H1 (cell line): ENCODE results near the gene CHMP6. TPM values are rescaled to one million over a fixed set of nuclear protein-coding genes. Genes with fewer than 3 reads are reported as not detected.

Source experiments
- CTCF ChIA-PET: fragments of 300-600 bp; sonication (Branson Sonifier 250); formaldehyde crosslinking; loops from one replicate; lab custom pipeline; 2021; ENCODE audit not compliant: partially characterized antibody; lab: Charles Lee
- POLR2A ChIA-PET: fragments of 300-600 bp; sonication (Branson Sonifier 250); formaldehyde crosslinking; loops from one replicate; lab custom pipeline; 2021; ENCODE audit warnings: inconsistent platforms; ENCODE audit not compliant: partially characterized antibody; lab: Charles Lee
- DNase-seq, 2 experiments: peaks; one replicate each; pipeline versions ENCODE4 v3.0.0 to v3.0.0-alpha.2; 2010 to 2022; ENCODE audit warnings: low spot score in 2 of 2, low read depth in 1 of 2, mixed read lengths in 1 of 2
- FAIRE-seq: peaks from 2 replicates; lab custom pipeline; 2011; peaks lifted over from hg19 to GRCh38; lab: Jason Lieb, UNC
- H2AFZ ChIP-seq: 2 replicates; pipeline ENCODE4 v1.8.1; 2012; ENCODE audit warnings: low read length, inconsistent platforms
- H2AK5ac ChIP-seq: 2 replicates; pipeline ENCODE4 v1.6.1; 2013; ENCODE audit warnings: low read depth, low read length
- H2BK120ac ChIP-seq: replicated peaks from 2 replicates; pipeline ENCODE3; 2013; ENCODE audit warnings: low read depth, low read length, inconsistent platforms
- H2BK12ac ChIP-seq: 2 replicates; pipeline ENCODE4 v1.6.1; 2013; ENCODE audit warnings: low read depth, low read length
- H2BK15ac ChIP-seq: 2 replicates; pipeline ENCODE4 v1.6.1; 2013; ENCODE audit warnings: low read length
- H2BK20ac ChIP-seq: 2 replicates; pipeline ENCODE4 v1.6.1; 2013; ENCODE audit warnings: low read length
- H2BK5ac ChIP-seq: 2 replicates; pipeline ENCODE4 v1.6.1; 2013; ENCODE audit warnings: low read depth, low read length
- H3K14ac ChIP-seq: 2 replicates; pipeline ENCODE4 v1.6.1; 2013; ENCODE audit warnings: inconsistent platforms; ENCODE audit not compliant: insufficient read length
- H3K18ac ChIP-seq: 2 replicates; pipeline ENCODE4 v1.6.1; 2013; ENCODE audit warnings: low read length; ENCODE audit errors: extremely low read depth
- H3K23ac ChIP-seq: 2 replicates; pipeline ENCODE4 v1.6.1; 2013; ENCODE audit warnings: inconsistent platforms; ENCODE audit not compliant: insufficient read length
- H3K23me2 ChIP-seq: 2 replicates; pipeline ENCODE4 v1.6.1; 2013; ENCODE audit warnings: low read depth, low read length
- H3K27ac ChIP-seq: 2 replicates; pipeline ENCODE4 v1.6.1; 2011; ENCODE audit warnings: low read depth, low read length, inconsistent platforms
- H3K27me3 ChIP-seq, 4 experiments: replicated peaks in 1 of 4; 1 replicate in 1 of 4; 2 replicates in 3 of 4; pipeline versions ENCODE4 v1.6.1 to v1.8.1; 2011 to 2013; ENCODE audit warnings: low read length in 3 of 4, mild to moderate bottlenecking in 3 of 4, inconsistent platforms in 2 of 4, mixed read lengths in 2 of 4, moderate library complexity in 1 of 4; ENCODE audit not compliant: control insufficient read depth in 3 of 4, insufficient read depth in 3 of 4; ENCODE audit errors: extremely low read depth in 1 of 4
- H3K36me3 ChIP-seq, 4 experiments: 2 replicates each; pipeline versions ENCODE4 v1.6.1 to v1.8.1; 2011 to 2013; ENCODE audit warnings: mild to moderate bottlenecking in 4 of 4, low read length in 3 of 4, moderate library complexity in 2 of 4, control low read depth in 1 of 4, inconsistent platforms in 1 of 4; ENCODE audit not compliant: insufficient read depth in 4 of 4, control insufficient read depth in 2 of 4
- H3K4ac ChIP-seq: replicated peaks from 2 replicates; pipeline ENCODE3; 2013; ENCODE audit warnings: low read length, low read depth, mixed read lengths, inconsistent platforms; ENCODE audit not compliant: insufficient read length
- H3K4me1 ChIP-seq, 4 experiments: replicated peaks in 1 of 4; 1 replicate in 1 of 4; 2 replicates in 3 of 4; pipeline versions ENCODE4 v1.6.1 to v1.8.1; 2011 to 2013; ENCODE audit warnings: low read length in 3 of 4, inconsistent platforms in 2 of 4, mixed read lengths in 1 of 4; ENCODE audit not compliant: insufficient read depth in 4 of 4, control insufficient read depth in 3 of 4
- H3K4me2 ChIP-seq, 2 experiments: 2 replicates each; pipeline versions ENCODE4 v1.6.1 to v1.8.1; 2011 to 2013; ENCODE audit warnings: low read depth in 2 of 2, low read length in 2 of 2, control low read depth in 1 of 2, inconsistent platforms in 1 of 2, mild to moderate bottlenecking in 1 of 2; ENCODE audit not compliant: insufficient read depth in 1 of 2
- H3K4me3 ChIP-seq, 4 experiments: fragments of 200-600, 300-600 bp in 1 of 4; sonication (generic), shearing (Covaris generic), sonication (Bioruptor Twin) in 1 of 4; 2 replicates each; pipeline versions ENCODE4 v1.5.1 to v1.8.1; 2011 to 2016; ENCODE audit warnings: low read length in 4 of 4, low read depth in 3 of 4, control low read depth in 2 of 4, inconsistent platforms in 2 of 4, mild to moderate bottlenecking in 2 of 4, mixed read lengths in 1 of 4, moderate library complexity in 1 of 4; ENCODE audit not compliant: insufficient read depth in 2 of 4; ENCODE audit errors: extremely low read depth in 1 of 4
- H3K56ac ChIP-seq: replicated peaks from 2 replicates; pipeline ENCODE3; 2013; ENCODE audit warnings: low read depth, mild to moderate bottlenecking, mixed read lengths, low read length, inconsistent platforms; ENCODE audit not compliant: insufficient read length
- H3K79me1 ChIP-seq: 2 replicates; pipeline ENCODE4 v1.6.1; 2013; ENCODE audit warnings: low read depth, low read length, control low read depth
- H3K79me2 ChIP-seq, 2 experiments: 2 replicates each; pipeline versions ENCODE4 v1.6.1 to v1.8.1; 2012 to 2013; ENCODE audit warnings: low read length in 2 of 2, mild to moderate bottlenecking in 2 of 2, inconsistent platforms in 1 of 2; ENCODE audit not compliant: insufficient read depth in 2 of 2, control insufficient read depth in 1 of 2
- H3K9ac ChIP-seq, 4 experiments: replicated peaks in 1 of 4; 1 replicate in 1 of 4; 2 replicates in 3 of 4; pipeline versions ENCODE4 v1.6.1 to v1.8.1; 2011 to 2013; ENCODE audit warnings: low read depth in 3 of 4, low read length in 3 of 4, control low read depth in 2 of 4, mild to moderate bottlenecking in 2 of 4, moderate library complexity in 2 of 4, inconsistent platforms in 1 of 4; ENCODE audit errors: extremely low read depth in 1 of 4
- H3K9me3 ChIP-seq, 2 experiments: 2 replicates each; pipeline versions ENCODE4 v1.6.1 to v1.8.1; 2012 to 2013; ENCODE audit warnings: mild to moderate bottlenecking in 2 of 2, moderate library complexity in 2 of 2, control low read depth in 1 of 2, inconsistent platforms in 1 of 2, low read depth in 1 of 2, low read length in 1 of 2, mixed read lengths in 1 of 2; ENCODE audit not compliant: insufficient read depth in 2 of 2
- H4K20me1 ChIP-seq, 2 experiments: replicated peaks in 1 of 2; 2 replicates each; pipeline versions ENCODE3 to v1.8.1; 2011 to 2013; ENCODE audit warnings: inconsistent platforms in 2 of 2, low read length in 2 of 2, mild to moderate bottlenecking in 1 of 2; ENCODE audit not compliant: insufficient read depth in 2 of 2, control insufficient read depth in 1 of 2
- H4K5ac ChIP-seq: 2 replicates; pipeline ENCODE4 v1.6.1; 2013; ENCODE audit warnings: low read length, low read depth, mixed read lengths, inconsistent platforms; ENCODE audit not compliant: insufficient read length
- H4K8ac ChIP-seq: 2 replicates; pipeline ENCODE4 v1.8.0; 2013; ENCODE audit warnings: mild to moderate bottlenecking, moderate library complexity, low read length, inconsistent platforms; ENCODE audit not compliant: insufficient read depth; ENCODE audit errors: extremely low read depth
- H4K91ac ChIP-seq: replicated peaks from 2 replicates; pipeline ENCODE3; 2013; ENCODE audit warnings: low read length, mixed read lengths, inconsistent platforms; ENCODE audit not compliant: insufficient read length
- CEBPB ChIP-seq: IDR thresholded peaks from 2 replicates; pipeline ENCODE4 v1.6.1; 2012; ENCODE audit warnings: low read depth, low read length
- FOSL1 ChIP-seq: IDR thresholded peaks from 2 replicates; pipeline ENCODE4 v1.6.1; 2011; ENCODE audit warnings: mild to moderate bottlenecking, low read depth, low read length, moderate library complexity; ENCODE audit not compliant: insufficient read depth
- NANOG ChIP-seq: IDR thresholded peaks from 2 replicates; pipeline ENCODE4 v1.6.1; 2011; ENCODE audit warnings: low read length, low read depth, mild to moderate bottlenecking, inconsistent platforms; ENCODE audit not compliant: insufficient read depth, poor library complexity, severe bottlenecking
- POLR2AphosphoS5 ChIP-seq: IDR thresholded peaks from 2 replicates; pipeline ENCODE4 v1.6.1; 2011; ENCODE audit warnings: low read depth, low read length
- RNF2 ChIP-seq: fragments of 200-900, 300-1000 bp; sonication (generic); IDR thresholded peaks from 2 replicates; pipeline ENCODE4 v1.7.1; 2016; ENCODE audit warnings: borderline replicate concordance, low read depth, mild to moderate bottlenecking, antibody characterized with exemption, low read length; ENCODE audit not compliant: poor library complexity, severe bottlenecking; ENCODE audit errors: missing control alignments
- SP2 ChIP-seq: IDR thresholded peaks from 2 replicates; pipeline ENCODE4 v1.6.1; 2012; ENCODE audit warnings: mild to moderate bottlenecking, low read length, inconsistent platforms
- TCF12 ChIP-seq: IDR thresholded peaks from 2 replicates; pipeline ENCODE4 v1.6.1; 2011; ENCODE audit warnings: low read depth, mild to moderate bottlenecking, low read length
- WGBS, 2 experiments: shearing (Covaris generic) in 1 of 2; methylation state at CpG; one replicate each; pipeline versions ENCODE4 v1.1.6 to v1.1.7; 2013 to 2015; ENCODE audit warnings: low lambda C conversion rate in 2 of 2, mixed read lengths in 2 of 2, inconsistent platforms in 1 of 2, low coverage in 1 of 2, missing lambda C conversion rate in 1 of 2; ENCODE audit not compliant: insufficient replicate concordance in 2 of 2, insufficient coverage in 1 of 2, insufficient read length in 1 of 2; ENCODE audit errors: extremely low coverage in 1 of 2, missing lambda C conversion rate in 1 of 2; 5-methylcytosine and 5-hydroxymethylcytosine counted together
- polyA plus RNA-seq, 7 experiments: library from polyadenylated mRNA; depleted of rRNA in 3 of 7; stranded (reverse) in 5 of 7; unstranded in 2 of 7; fragments of >200 nt in 5 of 7; fragments of 200-250 nt in 2 of 7; gene quantifications; 1 replicate in 5 of 7; 2 replicates in 1 of 7; 4 replicates in 1 of 7; pipeline versions ENCODE4 v1.2.1 to v1.2.3, GENCODE V29; 2011 to 2013; ENCODE audit warnings: missing spikeins in 2 of 7, mixed read lengths in 2 of 7
- total RNA-seq: library from RNA; stranded (reverse); fragmentation: NEBNext Ultra II Directional; extraction: Animal tissue kit (Norgen Biotek cat#: 25700); gene quantifications from 2 replicates; pipeline ENCODE4 v1.2.1, GENCODE V29; 2021

CHMP6 gene
- total and polyA plus RNA-seq, 2 of the 8 experiments (the other 6 are each of a cell fraction or from before 2014, with no cell fraction given), result 15.7 to 24.3 TPM

DNA sequence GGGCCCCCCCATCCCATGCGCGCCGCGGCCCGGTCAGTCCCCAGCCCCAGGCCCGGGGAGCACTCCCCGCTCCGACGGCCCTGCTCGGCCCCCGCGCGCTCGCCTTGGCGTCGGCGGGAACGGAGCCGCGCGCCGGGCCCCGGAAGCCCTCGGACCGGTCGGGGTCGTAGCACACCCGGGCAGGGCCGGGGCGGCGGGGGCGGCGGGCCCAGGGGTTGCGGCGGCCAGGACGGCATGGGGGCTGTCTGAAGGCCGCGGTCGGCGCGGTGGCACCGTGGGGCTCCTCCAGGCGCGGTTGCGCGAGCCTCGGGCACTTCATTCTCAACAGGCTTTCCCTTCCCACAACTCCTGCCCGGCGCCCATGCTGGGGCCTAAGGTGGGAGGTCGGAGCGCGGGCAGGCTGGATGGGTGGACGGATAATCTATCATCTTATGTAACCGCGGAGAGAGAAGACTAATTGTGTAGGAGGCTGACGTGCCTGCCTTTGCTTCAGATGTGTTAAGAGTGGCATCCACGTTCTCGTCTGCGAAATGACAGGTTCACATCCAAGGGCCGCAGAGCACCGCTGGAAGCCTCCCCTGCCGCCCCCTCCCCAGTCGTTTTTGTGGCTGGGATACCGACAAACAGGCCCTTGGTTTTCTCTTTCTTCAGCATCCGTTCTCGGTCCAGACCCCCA lies 44.0 kb downstream of the CHMP6 start:
- Histone ChIP-seq H3K4me3 (peak overlapping the region; percentile 55 to 83 (median 68)), H3K23ac (no peak overlapping the region), H3K9ac (peak overlapping the region in 2 of 4 experiments; percentile 6 to 65; a peak in 1 of 7 replicates), H4K91ac (no peak overlapping the region), H3K23me2 (peaks cover 10% of the 10 kb centered on the region; the same call in 1 of the 2 replicates), H3K18ac (no peak overlapping the region), H3K4ac (no peak overlapping the region), H3K4me1 (peaks cover 0 to 22% (median 11%) of the 10 kb centered on the region in 4 experiments; a peak in 5 of 7 replicates), H2BK5ac (no peak overlapping the region), H3K79me1 (peaks cover 13% of the 10 kb centered on the region), H4K8ac (0 out of 2 replicates have a peak overlapping the region, but pooled peaks have one; percentile 15), H3K4me2 (peak overlapping the region; percentile 77 to 83), H2BK20ac (no peak overlapping the region), H3K36me3 (no peaks in the 10 kb centered on the region), H2BK120ac (no peak overlapping the region), H4K20me1 (peaks cover 5 to 34% of the 10 kb centered on the region in 2 experiments), H3K27me3 (peaks cover 0 to 11% (median 5%) of the 10 kb centered on the region in 4 experiments; a peak in 5 of 7 replicates), H2BK15ac (no peak overlapping the region), H3K9me3 (no peaks in the 10 kb centered on the region), H2AFZ (no peak overlapping the region), H3K14ac (no peak overlapping the region), H2AK5ac (no peak overlapping the region)
- no peak for FAIRE-seq
- CTCF ChIA-PET, result interaction anchor here (0.9 to 15.3 kb wide), 2 partner anchors 10 to 62 kb away, joined by 3 to 103 read pairs; no protein-coding TSS in a partner anchor
- POLR2A ChIA-PET, result interaction anchor here (0.8 to 5.9 kb wide), 18 partner anchors 10 to 79 kb away, joined by 3 to 42 read pairs (median 5); no protein-coding TSS in a partner anchor
- 8% methylated on average over 44 of the region's 66 CpGs; no CpG with 5 or more reads in 1 of the 2 experiments for whole genome bisulfite sequencing, 2 experiments
- no peak for TF ChIP-seq NANOG
- no peak for TF ChIP-seq FOSL1
- no peak for TF ChIP-seq RNF2
- no peak for TF ChIP-seq SP2
- TF ChIP-seq TCF12, result no peak
- no peak for TF ChIP-seq POLR2AphosphoS5
- no peak for TF ChIP-seq CEBPB
- TF ChIP-seq, all 59 proteins: peak for 0
- no peak overlapping the region for H4K5ac ChIP-seq
- peak in 1 of 2 experiments; percentile 65 for DNase-seq
- no peak overlapping the region for H3K56ac ChIP-seq
- H3K79me2 ChIP-seq, result peaks cover 0 to 32% of the 10 kb centered on the region in 2 experiments; a peak in 2 of 4 replicates
- H3K27ac ChIP-seq, result no peak overlapping the region
- no peak overlapping the region for H2BK12ac ChIP-seq
